Measurements from ENCODE around the gene STAT5A. TPM values are rescaled to one million over a fixed set of nuclear protein-coding genes. Genes with fewer than 3 reads are reported as not detected.

STAT5A gene
- total and polyA plus RNA-seq, 9 of the 15 experiments (the other 6 are each of a cell fraction or from before 2014, with no cell fraction given): 79.9 to 415 (median 196) TPM

DNA sequence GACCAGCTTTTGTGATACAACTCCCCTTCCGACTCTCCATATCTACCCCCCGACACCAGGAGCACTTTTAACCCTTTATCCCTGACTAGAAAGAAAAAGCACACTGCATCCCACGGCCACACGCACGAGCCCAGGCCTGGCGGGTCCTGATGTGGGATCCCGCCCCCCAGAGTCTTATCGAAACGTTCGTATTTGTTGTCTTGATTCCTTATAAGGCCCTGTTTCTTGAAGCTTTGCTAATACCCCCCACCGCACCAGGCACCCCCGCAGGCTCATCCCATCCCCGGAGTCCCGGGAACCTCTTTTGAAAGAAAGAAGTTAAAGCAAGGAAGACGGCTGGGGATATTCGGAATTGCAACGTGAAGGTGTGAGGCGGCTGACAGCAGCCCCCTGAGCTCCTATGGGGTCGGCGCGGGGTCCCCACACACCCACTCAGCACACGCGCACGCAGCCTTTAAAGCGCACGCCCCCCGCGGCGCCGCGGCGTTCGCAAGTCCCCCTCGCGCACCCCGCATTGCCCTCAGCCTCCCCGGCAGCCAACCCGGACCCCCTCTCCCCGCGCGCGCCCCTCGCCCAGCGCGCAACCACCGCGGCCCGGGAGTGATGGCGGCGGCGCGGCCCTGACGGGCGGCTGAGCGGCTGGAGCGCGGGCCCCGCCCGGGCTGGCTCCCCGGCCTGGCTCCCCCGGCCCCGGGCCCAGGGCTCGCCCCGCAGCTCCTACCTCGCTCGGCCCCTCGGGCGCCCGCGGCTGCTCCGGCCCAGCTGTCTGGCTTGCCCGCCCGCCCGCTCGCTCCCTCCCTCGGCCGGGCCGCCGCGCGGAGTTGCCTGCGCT lies 12.6 kb upstream of the STAT5A start (continued):
- no peak for TF ChIP-seq ATF1 (CRISPR knock-in tag; IDR thresholded peaks at IDR 0.05)
- TF ChIP-seq ATF1 (tag; IDR thresholded peaks at IDR 0.05): 0 out of 2 replicates have a peak, but pooled peaks have one; percentile 13
- TF ChIP-seq EP400 (IDR thresholded peaks at IDR 0.05): peak; percentile 61
- no peak for TF ChIP-seq SMC3 (conservative IDR thresholded peaks at IDR 0.05; ENCODE audit: insufficient read depth, low read depth, low read length)
- no peak for TF ChIP-seq C11orf30 (IDR thresholded peaks at IDR 0.05; ENCODE audit: low read depth)
- TF ChIP-seq, protein P1, sequence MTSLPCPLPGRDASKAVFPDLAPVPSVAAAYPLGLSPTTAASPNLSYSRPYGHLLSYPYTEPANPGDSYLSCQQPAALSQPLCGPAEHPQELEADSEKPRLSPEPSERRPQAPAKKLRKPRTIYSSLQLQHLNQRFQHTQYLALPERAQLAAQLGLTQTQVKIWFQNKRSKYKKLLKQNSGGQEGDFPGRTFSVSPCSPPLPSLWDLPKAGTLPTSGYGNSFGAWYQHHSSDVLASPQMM (CRISPR knock-in tag; IDR thresholded peaks at IDR 0.05): no peak
- peak; percentile 25; the same call in 1 of the 2 replicates for TF ChIP-seq SMARCC2 (IDR thresholded peaks at IDR 0.05; ENCODE audit: low read depth)
- no peak for TF ChIP-seq RFX1 (IDR thresholded peaks at IDR 0.05)
- peak; percentile 89; the same call in 1 of the 2 replicates for TF ChIP-seq NFRKB (IDR thresholded peaks at IDR 0.05; ENCODE audit: low read depth)
- TF ChIP-seq RBM22 (IDR thresholded peaks at IDR 0.05; ENCODE audit: low read depth, low read length, poor library complexity, severe bottlenecking): no peak
- peak; percentile 17 for TF ChIP-seq NEUROD1 (IDR thresholded peaks at IDR 0.05; ENCODE audit: borderline replicate concordance, low read depth, low read length, partially characterized antibody)
- TF ChIP-seq FIP1L1 (IDR thresholded peaks at IDR 0.05; ENCODE audit: low read depth, low read length, poor library complexity, severe bottlenecking): peak; percentile 3
- no peak for TF ChIP-seq ZNF124 (CRISPR knock-in tag; IDR thresholded peaks at IDR 0.05)
- no peak for TF ChIP-seq ZNF134 (CRISPR knock-in tag; conservative IDR thresholded peaks at IDR 0.05)
- TF ChIP-seq POLR2B (IDR thresholded peaks at IDR 0.05; ENCODE audit: low read depth, partially characterized antibody): peak; percentile 75
- 0 out of 2 replicates have a peak, but pooled peaks have one; percentile 30 for TF ChIP-seq TCF7 (IDR thresholded peaks at IDR 0.05; ENCODE audit: borderline replicate concordance)
- no peak for TF ChIP-seq RFX7 (CRISPR knock-in tag; IDR thresholded peaks at IDR 0.05)
- TF ChIP-seq, protein P2, sequence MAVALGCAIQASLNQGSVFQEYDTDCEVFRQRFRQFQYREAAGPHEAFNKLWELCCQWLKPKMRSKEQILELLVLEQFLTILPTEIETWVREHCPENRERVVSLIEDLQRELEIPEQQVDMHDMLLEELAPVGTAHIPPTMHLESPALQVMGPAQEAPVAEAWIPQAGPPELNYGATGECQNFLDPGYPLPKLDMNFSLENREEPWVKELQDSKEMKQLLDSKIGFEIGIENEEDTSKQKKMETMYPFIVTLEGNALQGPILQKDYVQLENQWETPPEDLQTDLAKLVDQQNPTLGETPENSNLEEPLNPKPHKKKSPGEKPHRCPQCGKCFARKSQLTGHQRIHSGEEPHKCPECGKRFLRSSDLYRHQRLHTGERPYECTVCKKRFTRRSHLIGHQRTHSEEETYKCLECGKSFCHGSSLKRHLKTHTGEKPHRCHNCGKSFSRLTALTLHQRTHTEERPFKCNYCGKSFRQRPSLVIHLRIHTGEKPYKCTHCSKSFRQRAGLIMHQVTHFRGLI (CRISPR knock-in tag; IDR thresholded peaks at IDR 0.05): 0 out of 2 replicates have a peak, but pooled peaks have one; percentile 35
- TF ChIP-seq, protein P3, sequence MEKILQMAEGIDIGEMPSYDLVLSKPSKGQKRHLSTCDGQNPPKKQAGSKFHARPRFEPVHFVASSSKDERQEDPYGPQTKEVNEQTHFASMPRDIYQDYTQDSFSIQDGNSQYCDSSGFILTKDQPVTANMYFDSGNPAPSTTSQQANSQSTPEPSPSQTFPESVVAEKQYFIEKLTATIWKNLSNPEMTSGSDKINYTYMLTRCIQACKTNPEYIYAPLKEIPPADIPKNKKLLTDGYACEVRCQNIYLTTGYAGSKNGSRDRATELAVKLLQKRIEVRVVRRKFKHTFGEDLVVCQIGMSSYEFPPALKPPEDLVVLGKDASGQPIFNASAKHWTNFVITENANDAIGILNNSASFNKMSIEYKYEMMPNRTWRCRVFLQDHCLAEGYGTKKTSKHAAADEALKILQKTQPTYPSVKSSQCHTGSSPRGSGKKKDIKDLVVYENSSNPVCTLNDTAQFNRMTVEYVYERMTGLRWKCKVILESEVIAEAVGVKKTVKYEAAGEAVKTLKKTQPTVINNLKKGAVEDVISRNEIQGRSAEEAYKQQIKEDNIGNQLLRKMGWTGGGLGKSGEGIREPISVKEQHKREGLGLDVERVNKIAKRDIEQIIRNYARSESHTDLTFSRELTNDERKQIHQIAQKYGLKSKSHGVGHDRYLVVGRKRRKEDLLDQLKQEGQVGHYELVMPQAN (IDR thresholded peaks at IDR 0.05; ENCODE audit: borderline replicate concordance): peak; percentile 75
- TF ChIP-seq, protein P4, sequence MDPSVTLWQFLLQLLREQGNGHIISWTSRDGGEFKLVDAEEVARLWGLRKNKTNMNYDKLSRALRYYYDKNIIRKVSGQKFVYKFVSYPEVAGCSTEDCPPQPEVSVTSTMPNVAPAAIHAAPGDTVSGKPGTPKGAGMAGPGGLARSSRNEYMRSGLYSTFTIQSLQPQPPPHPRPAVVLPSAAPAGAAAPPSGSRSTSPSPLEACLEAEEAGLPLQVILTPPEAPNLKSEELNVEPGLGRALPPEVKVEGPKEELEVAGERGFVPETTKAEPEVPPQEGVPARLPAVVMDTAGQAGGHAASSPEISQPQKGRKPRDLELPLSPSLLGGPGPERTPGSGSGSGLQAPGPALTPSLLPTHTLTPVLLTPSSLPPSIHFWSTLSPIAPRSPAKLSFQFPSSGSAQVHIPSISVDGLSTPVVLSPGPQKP (CRISPR knock-in tag; IDR thresholded peaks at IDR 0.05): no peak
- no peak for TF ChIP-seq SAFB2 (IDR thresholded peaks at IDR 0.05; ENCODE audit: borderline replicate concordance, low read depth, low read length, severe bottlenecking)
- TF ChIP-seq DMBX1 (CRISPR knock-in tag; IDR thresholded peaks at IDR 0.05; ENCODE audit: borderline replicate concordance): no peak

Data from K562 (cell line).